Ramos (cell line): ENCODE measurements around the gene CAPRIN1.

Experiments used
- in situ Hi-C: fragments of 300-500 bp; cut with MboI; formaldehyde crosslinking; loops from one replicate; pipeline ENCODE4 v1.14.3; 2022; ENCODE audit warnings: low sequenced_read_pairs; ENCODE audit not compliant: unreplicated experiment

CAPRIN1 gene

DNA sequence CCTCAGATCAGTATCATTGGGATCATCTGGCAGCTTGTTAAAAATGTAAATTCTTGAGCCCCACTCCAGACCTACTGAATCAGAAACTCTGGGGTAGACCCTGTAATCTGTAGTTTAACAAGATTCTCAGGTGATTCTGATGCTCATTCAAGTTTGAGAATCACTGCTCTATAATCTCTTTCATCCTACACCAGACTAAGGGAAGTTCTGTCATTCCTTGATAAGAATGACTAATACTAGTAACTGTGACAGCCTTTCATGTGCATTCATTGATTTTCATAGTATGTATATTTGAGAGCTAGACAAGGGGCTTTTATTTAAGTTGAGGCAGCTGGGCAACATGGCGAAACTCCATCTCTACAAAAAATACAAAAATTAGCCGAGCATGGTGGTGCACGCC is 83.9 kb downstream of the CAPRIN1 start:
- in situ Hi-C loops, result no loop called here

DNA sequence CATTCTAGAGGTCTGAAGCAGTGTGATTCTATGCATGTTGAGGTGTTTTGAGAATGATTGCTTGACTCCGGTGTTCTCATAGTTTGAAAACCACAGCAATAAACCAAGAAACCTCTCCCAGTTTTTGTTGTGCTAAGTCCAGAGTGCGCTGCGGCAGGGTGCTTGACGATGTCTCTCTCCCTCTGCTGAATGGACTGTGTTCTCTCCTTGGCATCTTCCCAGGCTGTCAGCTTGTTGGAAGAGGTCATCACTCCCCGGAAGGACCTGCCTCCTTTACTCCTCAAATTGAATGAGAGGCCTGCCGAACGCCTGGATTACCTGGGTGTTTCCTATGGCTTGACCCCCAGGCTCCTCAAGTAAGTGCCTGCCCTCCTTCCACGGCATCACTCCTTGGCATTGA is 84.9 kb downstream of the CAPRIN1 start:
- in situ Hi-C loops, result no loop called here

DNA sequence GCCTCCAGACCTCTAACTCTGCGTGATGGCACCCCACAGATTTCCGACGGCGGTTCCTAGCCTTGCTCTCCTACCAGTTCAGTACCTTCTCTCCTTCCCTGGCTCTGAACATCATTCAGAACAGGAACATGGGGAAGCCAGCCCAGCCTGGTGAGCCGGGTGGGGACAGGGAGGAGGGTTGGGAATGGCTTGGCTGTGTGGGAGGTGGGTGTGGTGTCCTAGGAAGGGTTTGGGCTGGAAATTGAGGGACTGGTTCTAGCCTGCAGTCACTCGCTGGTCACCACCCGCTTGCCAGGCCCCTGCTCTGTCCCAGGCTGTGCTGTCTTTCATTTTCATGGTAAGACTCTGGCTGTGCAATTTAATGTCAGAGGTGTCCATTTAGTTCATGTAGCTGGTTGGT is 87.8 kb downstream of the CAPRIN1 start:
- in situ Hi-C loops, result no loop called here

DNA sequence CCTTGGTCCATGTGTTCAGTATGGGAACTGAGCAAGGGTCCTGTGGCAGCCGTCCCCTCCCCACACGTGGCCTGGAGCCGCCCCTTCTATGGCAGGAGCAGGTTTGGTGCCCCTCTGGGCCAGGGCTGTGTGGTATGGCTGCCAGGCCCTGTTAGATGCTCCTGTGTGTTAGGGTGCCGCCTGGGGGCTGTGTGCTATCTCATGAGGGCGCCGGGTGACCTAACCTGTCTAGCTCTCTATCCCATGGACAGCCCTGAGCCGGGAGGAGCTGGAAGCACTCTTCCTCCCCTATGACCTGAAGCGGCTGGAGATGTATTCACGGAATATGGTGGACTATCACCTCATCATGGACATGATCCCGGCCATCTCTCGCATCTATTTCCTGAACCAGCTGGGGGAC is 88.6 kb downstream of the CAPRIN1 start:
- in situ Hi-C loops, result no loop called here

DNA sequence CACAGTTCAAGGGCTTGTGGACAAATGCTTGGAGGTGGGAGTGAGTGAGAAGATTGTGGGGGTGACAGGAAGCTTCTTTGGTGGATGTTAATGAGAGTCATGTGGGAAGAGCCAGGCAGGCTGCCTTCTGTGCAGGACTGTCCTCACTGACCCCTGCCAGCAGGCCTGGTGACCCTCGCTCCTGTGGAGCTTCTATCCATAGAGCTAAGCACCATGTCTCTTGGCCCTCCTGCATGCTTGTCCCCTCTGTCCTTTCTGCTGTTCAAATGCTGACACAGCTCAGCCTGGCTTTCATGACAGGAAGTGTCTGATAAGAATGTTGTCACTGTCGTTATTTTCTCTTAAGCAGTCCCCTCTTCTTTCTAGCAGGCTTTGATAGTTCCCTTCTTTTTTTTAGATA is 91.5 kb downstream of the CAPRIN1 start:
- in situ Hi-C loops, result no loop called here

DNA sequence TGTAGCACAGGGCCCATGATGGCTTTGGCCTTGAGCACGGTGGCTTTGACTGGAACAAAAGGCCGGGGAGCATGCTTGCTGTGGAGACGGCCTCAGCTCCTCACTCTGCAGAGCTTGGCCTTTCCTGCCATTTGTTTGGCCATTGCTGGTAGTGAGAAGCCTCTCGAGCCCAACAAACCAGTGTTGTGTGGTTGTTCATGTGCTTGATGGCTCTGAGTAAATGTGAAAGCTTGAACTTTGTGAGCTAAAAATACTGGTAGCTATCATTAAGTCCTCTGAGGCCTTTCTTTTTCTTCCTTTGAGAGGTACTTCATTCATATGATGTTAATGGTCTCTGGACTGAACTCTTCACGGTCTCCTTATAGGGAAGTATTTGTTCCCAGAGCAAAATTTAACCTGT is 93.5 kb downstream of the CAPRIN1 start:
- in situ Hi-C loops, result no loop called here

DNA sequence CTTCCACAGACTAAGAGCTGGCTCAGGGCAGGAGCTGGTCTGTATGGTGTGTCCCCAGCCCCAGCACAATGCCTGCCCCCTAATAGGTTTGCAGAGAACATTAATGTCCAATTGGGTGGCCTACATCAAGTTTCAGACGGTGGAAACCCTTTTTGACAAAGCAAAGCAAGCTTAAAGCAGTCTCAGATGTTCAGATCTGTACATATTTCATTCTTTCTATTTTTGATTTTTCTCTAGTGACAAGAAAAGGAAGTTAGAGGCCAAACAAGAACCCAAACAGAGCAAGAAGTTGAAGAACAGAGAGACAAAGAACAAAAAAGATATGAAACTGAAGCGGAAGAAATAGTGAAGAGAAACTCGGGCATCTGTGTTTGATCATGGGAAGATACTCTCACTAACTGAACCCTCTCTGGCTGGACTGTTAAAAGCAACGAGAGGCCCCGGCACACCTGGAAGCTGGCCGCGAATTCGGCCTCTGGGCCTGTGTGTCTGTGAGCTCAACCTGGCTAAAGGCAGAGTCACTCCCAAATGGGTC is 94.4 kb downstream of the CAPRIN1 start:
- in situ Hi-C loops, result no loop called here

DNA sequence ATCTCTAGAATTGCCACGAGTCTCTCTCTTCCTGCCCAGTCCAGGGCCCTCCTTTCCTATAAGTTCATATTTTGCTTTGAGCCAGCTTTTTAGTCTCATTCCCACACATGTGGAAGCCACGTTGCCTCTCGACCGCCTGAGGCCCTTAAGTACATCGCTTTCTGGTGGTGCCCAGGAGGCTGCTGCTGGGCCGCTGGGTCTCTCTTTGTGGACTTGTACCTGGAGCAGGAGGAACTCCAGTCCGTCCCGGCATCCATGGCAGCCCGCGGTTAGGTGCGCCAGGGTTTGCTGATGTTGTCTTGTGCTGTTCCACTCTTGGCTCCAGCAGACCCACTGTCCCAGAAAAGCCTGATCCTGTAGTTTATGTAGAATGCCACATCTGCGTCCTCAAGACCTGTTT is 94.9 kb downstream of the CAPRIN1 start:
- in situ Hi-C loops, result no loop called here

DNA sequence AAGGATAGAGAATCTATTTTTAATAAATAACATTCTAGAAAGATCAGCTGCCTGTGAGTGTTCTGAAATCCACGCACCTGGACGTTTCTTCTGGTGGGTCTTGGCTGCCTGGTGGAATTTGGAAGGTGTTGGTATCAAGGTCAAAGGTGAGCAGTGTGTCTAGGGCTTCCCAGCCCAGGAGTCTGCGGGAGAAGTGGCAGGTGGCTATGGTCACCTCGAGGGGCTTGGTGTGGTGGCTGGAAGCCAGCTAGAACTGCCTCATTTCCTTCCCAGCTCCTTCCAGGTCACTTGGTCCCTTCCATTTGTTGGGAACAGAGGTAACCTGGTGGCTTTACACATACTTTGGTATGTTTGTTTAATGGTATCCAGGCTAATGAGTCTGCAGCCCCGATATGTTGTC is 95.3 kb downstream of the CAPRIN1 start:
- in situ Hi-C loops, result no loop called here

DNA sequence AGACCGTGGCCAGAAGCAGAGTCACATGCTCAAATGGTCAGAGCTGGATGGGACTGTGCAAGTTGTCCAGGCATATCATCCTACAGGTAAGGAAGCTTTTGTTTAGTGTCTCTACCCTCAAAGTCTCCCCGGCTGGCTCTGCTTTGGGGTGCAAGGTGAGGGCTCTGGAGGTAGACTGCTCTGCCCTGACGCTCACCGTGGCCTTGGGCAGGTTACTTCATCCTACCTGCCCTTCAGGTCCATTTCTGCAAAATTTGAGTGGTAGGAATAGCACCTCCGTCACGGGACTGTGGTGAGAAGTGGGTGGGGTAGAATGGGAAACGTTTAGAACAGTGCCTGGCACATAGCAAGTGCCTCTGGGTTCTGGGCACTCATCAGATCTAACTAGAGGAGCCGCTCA is 96.0 kb downstream of the CAPRIN1 start:
- in situ Hi-C loops, result no loop called here

DNA sequence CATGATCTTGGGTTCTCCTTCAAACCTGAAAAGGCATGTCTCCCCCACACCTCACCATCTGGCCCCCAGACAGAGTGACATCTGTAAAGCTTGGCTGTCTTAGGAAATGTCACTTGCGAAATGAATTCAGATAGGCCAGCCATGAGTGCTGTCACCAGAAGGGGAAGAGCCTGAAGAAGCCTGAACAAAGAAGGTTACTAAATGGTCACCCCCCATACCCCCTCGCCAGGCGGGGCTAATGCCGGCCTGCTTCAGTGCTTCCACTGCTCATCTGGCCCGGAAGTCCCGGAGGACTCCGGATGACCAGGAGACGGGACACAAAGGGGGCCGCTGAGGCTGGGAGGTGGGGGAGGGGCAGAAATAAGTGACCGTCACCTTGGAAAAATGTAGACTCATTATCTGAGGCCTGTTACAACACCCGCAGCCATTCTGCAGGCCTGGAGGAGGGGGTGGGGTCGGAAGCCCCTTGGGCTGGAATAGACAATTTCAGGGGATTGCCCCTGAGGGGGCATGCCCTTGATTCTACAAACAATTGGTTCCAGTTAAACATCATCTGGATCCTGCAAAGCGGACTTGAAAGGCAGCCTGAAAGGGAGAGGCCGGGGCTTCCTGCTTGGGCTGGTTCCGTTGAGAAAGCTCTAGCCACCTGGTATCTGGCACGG is 97.1 kb downstream of the CAPRIN1 start:
- in situ Hi-C loops, result no loop called here

DNA sequence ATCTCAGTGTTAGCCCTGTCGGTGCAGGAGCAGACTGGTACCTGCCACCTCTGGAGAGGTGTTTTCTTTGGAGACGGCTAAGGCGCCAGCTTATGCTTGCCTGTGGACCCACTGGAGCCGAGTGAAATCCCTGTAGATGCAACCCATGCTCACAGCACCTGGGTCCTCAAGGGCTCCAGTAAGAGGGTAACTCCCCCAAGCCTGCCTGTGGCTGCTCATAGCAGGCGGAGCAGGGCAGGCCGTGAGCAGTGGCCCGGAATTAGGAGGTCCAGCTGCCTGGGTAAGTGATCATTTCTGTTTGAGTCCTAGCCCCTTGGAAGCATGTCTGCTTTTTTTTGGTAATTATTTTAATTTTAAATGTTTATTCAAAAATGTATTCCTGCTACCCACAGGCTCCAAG is 97.7 kb downstream of the CAPRIN1 start:
- in situ Hi-C loops, result no loop called here

DNA sequence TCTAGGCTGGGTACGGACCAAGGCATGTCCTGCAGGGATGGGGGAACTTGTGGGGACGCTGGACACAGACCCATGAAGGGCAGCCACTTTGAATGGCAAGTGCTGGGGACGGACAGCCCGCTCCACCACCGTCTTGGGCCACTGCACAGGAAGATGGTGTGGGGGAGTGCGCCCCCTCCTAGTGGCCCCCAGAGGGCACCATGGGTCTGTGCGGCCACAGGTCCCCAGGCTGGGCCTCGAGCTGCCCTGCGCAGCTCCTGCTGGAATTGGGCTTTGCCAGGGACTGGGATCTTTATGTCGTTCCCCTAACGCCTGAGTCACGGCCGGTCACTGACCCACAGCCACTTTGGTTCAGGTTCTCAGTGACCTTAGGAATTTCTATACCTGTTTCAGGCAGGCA is 98.3 kb downstream of the CAPRIN1 start:
- in situ Hi-C loops, result loop anchor here (25.0 kb wide), 1 partner anchor 338 kb away; no protein-coding TSS in a partner anchor

DNA sequence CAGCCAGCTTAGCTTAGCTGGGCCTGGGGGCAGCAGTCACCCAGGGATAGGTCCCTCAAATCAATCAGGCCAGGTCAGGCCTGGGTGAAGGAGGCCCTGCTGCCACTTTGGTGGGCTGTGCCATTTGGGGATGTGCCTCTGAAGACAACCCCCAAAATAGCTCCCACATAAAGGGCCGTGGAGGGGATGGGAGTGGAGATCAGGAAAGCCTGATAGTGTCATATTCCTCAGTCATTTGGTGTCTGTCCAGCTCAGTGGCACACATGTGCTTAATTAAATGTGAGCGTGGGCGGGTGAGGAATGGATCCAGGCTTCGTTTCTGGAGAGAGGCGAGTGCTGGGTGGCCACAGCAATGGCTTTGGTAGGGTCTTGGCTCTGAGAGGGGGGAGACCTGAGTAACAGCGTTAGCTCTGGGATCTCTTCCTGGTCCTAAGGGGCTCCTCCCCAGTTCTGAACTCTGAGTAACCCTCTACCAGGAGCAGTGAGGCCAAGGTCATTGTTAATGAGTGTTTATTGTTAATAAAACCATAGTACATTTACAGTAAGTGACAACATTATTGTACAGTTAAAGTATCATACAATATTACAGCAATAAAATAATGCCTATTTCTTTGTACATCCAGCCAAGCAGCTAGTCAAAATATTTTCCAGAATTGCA is 99.1 kb downstream of the CAPRIN1 start:
- in situ Hi-C loops, result loop anchor here (25.0 kb wide), 1 partner anchor 337 kb away; no protein-coding TSS in a partner anchor
